GM23338 (cell line): ENCODE data around the gene ZNF821. TPM values are rescaled to one million over a fixed set of nuclear protein-coding genes. Genes with fewer than 3 reads are reported as not detected.

Experiments
- ATAC-seq: fragments of 200-7000 bp; cut with Tn5 transposase; 3 replicates; pipeline ENCODE4 v1.9.1; 2020
- DNase-seq: peaks from one replicate; pipeline ENCODE4 v3.0.0-alpha.2; 2015; ENCODE audit warnings: low spot score
- H2AFZ ChIP-seq: fragments of 200-600 bp; sonication (generic); 2 replicates; pipeline ENCODE4 v1.8.0; 2016; ENCODE audit warnings: antibody characterized with exemption, mild to moderate bottlenecking, moderate library complexity
- H3F3A ChIP-seq: fragments of 200-600 bp; sonication (generic); replicated peaks from 2 replicates; pipeline ENCODE4 v1.8.0; 2017; ENCODE audit warnings: antibody characterized with exemption, mixed run types, low read depth
- H3K27ac ChIP-seq: fragments of 200-600 bp; sonication (generic); 2 replicates; pipeline ENCODE4 v1.6.1; 2016; ENCODE audit warnings: low read depth
- H3K27me3 ChIP-seq: fragments of 200-600 bp; sonication (generic); 2 replicates; pipeline ENCODE4 v1.8.0; 2016; ENCODE audit warnings: mild to moderate bottlenecking, mixed run types, moderate library complexity; ENCODE audit not compliant: insufficient read depth
- H3K36me3 ChIP-seq: fragments of 200-600 bp; sonication (generic); 2 replicates; pipeline ENCODE4 v1.8.0; 2016; ENCODE audit warnings: mild to moderate bottlenecking; ENCODE audit not compliant: insufficient read depth
- H3K4me1 ChIP-seq: fragments of 200-600 bp; sonication (generic); 2 replicates; pipeline ENCODE4 v1.8.0; 2016; ENCODE audit warnings: mild to moderate bottlenecking, moderate library complexity; ENCODE audit not compliant: insufficient read depth
- H3K4me2 ChIP-seq: fragments of 200-600 bp; sonication (generic); 2 replicates; pipeline ENCODE4 v1.7.1; 2017; ENCODE audit warnings: mixed run types
- H3K4me3 ChIP-seq: fragments of 200-600 bp; sonication (generic); 2 replicates; pipeline ENCODE4 v1.6.1; 2016; ENCODE audit warnings: mixed run types
- H3K79me2 ChIP-seq: fragments of 200-600 bp; sonication (generic); replicated peaks from 2 replicates; pipeline ENCODE4 v1.8.0; 2017; ENCODE audit warnings: mild to moderate bottlenecking; ENCODE audit not compliant: insufficient read depth
- H3K9me2 ChIP-seq: fragments of 200-600 bp; sonication (generic); 2 replicates; pipeline ENCODE4 v1.8.0; 2017; ENCODE audit not compliant: insufficient read depth
- H4K20me1 ChIP-seq: fragments of 200-600 bp; sonication (generic); replicated peaks from 2 replicates; pipeline ENCODE4 v1.8.0; 2017; ENCODE audit warnings: mild to moderate bottlenecking; ENCODE audit not compliant: insufficient read depth
- H3K27ac Mint-ChIP-seq: 2 replicates; pipeline ENCODE4 v1.8.0; 2020; ENCODE audit warnings: inconsistent platforms, mild to moderate bottlenecking, moderate library complexity, mixed read lengths
- H3K27me3 Mint-ChIP-seq: 3 replicates; pipeline ENCODE4 v1.8.0; 2022; ENCODE audit warnings: low read depth, mild to moderate bottlenecking, moderate library complexity, mixed read lengths, inconsistent platforms; ENCODE audit not compliant: insufficient read depth, poor library complexity
- H3K36me3 Mint-ChIP-seq: 3 replicates; pipeline ENCODE4 v1.8.0; 2021; ENCODE audit warnings: low read depth, mild to moderate bottlenecking, inconsistent platforms, moderate library complexity, mixed read lengths
- H3K4me1 Mint-ChIP-seq: 3 replicates; pipeline ENCODE4 v1.8.0; 2020; ENCODE audit warnings: mild to moderate bottlenecking, inconsistent platforms, mixed read lengths
- H3K4me3 Mint-ChIP-seq: 3 replicates; pipeline ENCODE4 v1.8.0; 2021; ENCODE audit warnings: moderate library complexity, mild to moderate bottlenecking, inconsistent platforms, mixed read lengths
- H3K9me3 Mint-ChIP-seq: 3 replicates; pipeline ENCODE4 v1.8.0; 2020; ENCODE audit warnings: moderate library complexity, mild to moderate bottlenecking, inconsistent platforms, mixed read lengths
- CTCF ChIP-seq, 2 experiments: fragments of 200-600 bp in 1 of 2; sonication (generic) in 1 of 2; conservative IDR thresholded peaks; 2 replicates each; pipeline versions ENCODE4 v1.5.1 to v1.6.1; 2016 to 2017; ENCODE audit warnings: antibody characterized with exemption in 2 of 2, low read depth in 2 of 2, mild to moderate bottlenecking in 2 of 2, moderate library complexity in 1 of 2
- ETS1 ChIP-seq: IDR thresholded peaks from 2 replicates; pipeline ENCODE4 v1.6.1; 2016; ENCODE audit warnings: antibody characterized with exemption
- EZH2 ChIP-seq: fragments of 200-600 bp; sonication (generic); IDR thresholded peaks from one replicate; pipeline ENCODE4 v1.8.0; 2017; ENCODE audit warnings: antibody characterized with exemption, mild to moderate bottlenecking, low read depth; ENCODE audit not compliant: unreplicated experiment
- EZH2phosphoT487 ChIP-seq: fragments of 200-600 bp; sonication (generic); IDR thresholded peaks from one replicate; pipeline ENCODE4 v1.8.1; 2018; ENCODE audit warnings: antibody characterized with exemption; ENCODE audit not compliant: unreplicated experiment
- JUNB ChIP-seq: IDR thresholded peaks from one replicate; pipeline ENCODE4 v1.6.1; 2016; ENCODE audit warnings: antibody characterized with exemption; ENCODE audit not compliant: unreplicated experiment
- NANOG ChIP-seq: IDR thresholded peaks from 2 replicates; pipeline ENCODE4 v1.6.1; 2016; ENCODE audit warnings: antibody characterized with exemption, borderline replicate concordance
- POLR2AphosphoS5 ChIP-seq: IDR thresholded peaks from 2 replicates; pipeline ENCODE4 v1.6.1; 2016; ENCODE audit warnings: antibody characterized with exemption, low read depth
- REST ChIP-seq: IDR thresholded peaks from one replicate; pipeline ENCODE4 v1.6.1; 2018; ENCODE audit warnings: antibody characterized with exemption; ENCODE audit not compliant: unreplicated experiment
- STAT1 ChIP-seq: IDR thresholded peaks from one replicate; pipeline ENCODE4 v1.6.1; 2016; ENCODE audit warnings: antibody characterized with exemption; ENCODE audit not compliant: unreplicated experiment
- ZNF114 ChIP-seq: fragments of 250-450 bp; sonication (Bioruptor Pico); IDR thresholded peaks from 2 replicates; pipeline ENCODE4 v1.5.0; 2020; ENCODE audit warnings: mild to moderate bottlenecking, moderate library complexity
- ZNF331 ChIP-seq: fragments of 250-450 bp; sonication (Bioruptor Pico); IDR thresholded peaks from 2 replicates; pipeline ENCODE4 v1.5.0; 2020; ENCODE audit warnings: low read depth, mild to moderate bottlenecking, moderate library complexity
- ZNF462 ChIP-seq: fragments of 250-450 bp; sonication (Bioruptor Pico); IDR thresholded peaks from 2 replicates; pipeline ENCODE4 v1.5.0; 2020; ENCODE audit warnings: mild to moderate bottlenecking, moderate library complexity
- polyA plus RNA-seq: library from polyadenylated mRNA; unstranded; fragments of >200 nt; fragmentation: Nextera tagmentation; extraction: Ambion mirVana; gene quantifications from 2 replicates; pipeline ENCODE4 v1.2.1, GENCODE V29; 2016
- total RNA-seq: library from RNA; depleted of rRNA; stranded (reverse); fragments of >200 nt; shearing (Covaris generic); gene quantifications from 2 replicates; pipeline ENCODE4 v1.2.3, GENCODE V29; 2014

Gene ZNF821
- total and polyA plus RNA-seq, 2 experiments from 2014 or later: 13.3 to 14.8 TPM

GRCh38 chr16:71917900-71918299 is 33.9 kb upstream of the ZNF821 start (continued):
- TF ChIP-seq STAT1 (no peak), JUNB (no peak), CTCF (conservative IDR thresholded peaks at IDR 0.05; ENCODE audit: low read depth in 2 of 2) (no peak), ZNF331 (CRISPR knock-in tag) (no peak)

GRCh38 chr16:71916397-71916920 is 32.5 kb upstream of the ZNF821 start:
- peaks cover 87% of the 10 kb centered on the region for H4K20me1 ChIP-seq
- peaks cover 65% of the 10 kb centered on the region for H3K36me3 ChIP-seq
- no peak overlapping the region for H3K27ac ChIP-seq
- DNase-seq (no peak), ATAC-seq (no peak)
- H3K4me2 ChIP-seq: no peak overlapping the region
- Mint-ChIP-seq H3K4me3 (no peak overlapping the region; the same call in 2 of the 3 replicates), H3K9me3 (no peaks in the 10 kb centered on the region), H3K27me3 (peaks cover 5% of the 10 kb centered on the region), H3K4me1 (peaks cover 9% of the 10 kb centered on the region; the same call in 2 of the 3 replicates), H3K27ac (no peak overlapping the region), H3K36me3 (peaks cover 84% of the 10 kb centered on the region)
- no peaks in the 10 kb centered on the region for H3K27me3 ChIP-seq
- H3K4me3 ChIP-seq: no peak overlapping the region
- no peak overlapping the region for H2AFZ ChIP-seq
- peaks cover 3% of the 10 kb centered on the region; the same call in 1 of the 2 replicates for H3F3A ChIP-seq
- peaks cover 9% of the 10 kb centered on the region; the same call in 1 of the 2 replicates for H3K4me1 ChIP-seq
- H3K9me2 ChIP-seq: no peaks in the 10 kb centered on the region
- peaks cover 100% of the 10 kb centered on the region for H3K79me2 ChIP-seq
- TF ChIP-seq NANOG: no peak
- no peak for TF ChIP-seq POLR2AphosphoS5
- no peak for TF ChIP-seq STAT1
- TF ChIP-seq ZNF462 (CRISPR knock-in tag): no peak
- TF ChIP-seq EZH2: no peak
- TF ChIP-seq ZNF114 (CRISPR knock-in tag): no peak
- TF ChIP-seq REST: no peak
- no peak for TF ChIP-seq EZH2phosphoT487
- TF ChIP-seq ETS1: no peak
- TF ChIP-seq JUNB: no peak
